Measurements from ENCODE around the gene KPNA4. TPM values are rescaled to one million over a fixed set of nuclear protein-coding genes. Genes with fewer than 3 reads are reported as not detected.
"Not testable (repeated sequence)": the region's sequence is repeated elsewhere in the genome, so short reads cannot be mapped to it uniquely, and the experiment has no call there.

Gene KPNA4
- total RNA-seq, 2 donors from 2014 or later = 53.2 to 91.6 TPM

DNA sequence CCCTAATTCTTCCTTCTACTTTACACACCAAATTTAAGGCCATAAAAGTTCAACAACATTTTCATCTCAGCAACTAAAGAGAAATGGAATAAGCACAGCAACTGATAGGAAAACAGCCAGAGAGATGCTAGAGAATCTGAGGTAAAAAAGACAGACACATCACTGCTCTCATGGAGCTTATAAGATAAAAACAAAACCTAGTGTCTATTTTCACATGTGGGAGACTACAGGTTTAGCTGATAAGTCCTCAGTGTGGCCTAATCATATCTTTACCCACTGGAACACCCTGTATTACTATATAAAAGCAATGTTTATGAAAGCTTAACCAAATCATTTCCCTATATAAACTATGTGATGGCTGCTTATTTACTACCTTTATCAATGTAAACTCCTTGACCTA is 33.0 kb downstream of the KPNA4 start:
- no peak for DNase-seq (ENCODE audit: low spot score)
- intact Hi-C loops (cut with DNase I) = no loop called here

DNA sequence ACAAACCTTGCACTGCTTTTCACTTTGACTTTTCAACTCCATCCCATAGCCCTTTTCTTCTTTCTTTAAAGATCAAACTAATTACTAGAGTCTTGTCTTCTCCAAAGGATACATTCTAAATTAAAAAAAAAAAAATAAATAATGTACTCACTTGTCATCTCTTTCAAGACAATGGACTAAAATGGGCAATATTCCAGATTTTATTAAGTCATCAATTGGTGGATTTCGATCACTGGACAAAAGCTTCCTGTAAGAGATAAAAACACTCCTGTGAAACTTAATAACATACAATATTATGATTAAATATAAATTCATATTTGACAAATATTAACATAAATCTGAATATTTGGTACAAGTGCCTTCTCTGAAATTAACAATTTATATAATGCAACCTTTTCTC is 34.1 kb downstream of the KPNA4 start:
- intact Hi-C loops (cut with DNase I) = no loop called here
- DNase-seq (ENCODE audit: low spot score) = no peak

DNA sequence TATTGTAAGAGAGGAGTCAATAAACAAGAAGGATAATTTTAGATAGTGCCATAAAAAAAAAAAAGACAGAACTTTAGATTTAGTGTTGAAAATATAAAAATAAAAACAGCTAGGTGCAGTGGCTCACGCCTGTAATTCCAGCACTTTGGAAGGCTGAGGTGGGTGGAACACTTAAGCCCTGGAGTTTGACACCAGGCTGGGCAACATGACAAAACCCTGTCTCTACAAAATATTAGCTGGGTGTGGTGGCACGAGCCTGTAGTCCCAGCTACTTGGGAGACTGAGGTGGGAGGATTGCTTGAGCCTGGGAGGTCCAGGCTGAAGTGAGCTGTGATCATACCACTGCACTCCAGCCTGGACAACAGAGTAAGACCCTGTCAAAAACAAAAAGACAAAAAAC is 49.0 kb downstream of the KPNA4 start:
- intact Hi-C loops (cut with DNase I); DNase-seq (ENCODE audit: low spot score): not testable (repeated sequence)

GRCh38 chr3:160501325-160501724 is 64.0 kb downstream of the KPNA4 start:
- intact Hi-C loops (cut with DNase I) = no loop called here
- no peak for DNase-seq (ENCODE audit: low spot score)

GRCh38 chr3:160498202-160498601 is 67.2 kb downstream of the KPNA4 start:
- DNase-seq (ENCODE audit: low spot score) = no peak
- intact Hi-C loops (cut with DNase I) = no loop called here

- no peak for DNase-seq (ENCODE audit: low spot score)
- intact Hi-C loops (cut with DNase I) = no loop called here
Observed at GRCh38 chr3:160490166-160490565, 75.2 kb downstream of the KPNA4 start.

GRCh38 chr3:160486459-160486869 is 78.9 kb downstream of the KPNA4 start:
- intact Hi-C loops (cut with DNase I) = no loop called here

DNA sequence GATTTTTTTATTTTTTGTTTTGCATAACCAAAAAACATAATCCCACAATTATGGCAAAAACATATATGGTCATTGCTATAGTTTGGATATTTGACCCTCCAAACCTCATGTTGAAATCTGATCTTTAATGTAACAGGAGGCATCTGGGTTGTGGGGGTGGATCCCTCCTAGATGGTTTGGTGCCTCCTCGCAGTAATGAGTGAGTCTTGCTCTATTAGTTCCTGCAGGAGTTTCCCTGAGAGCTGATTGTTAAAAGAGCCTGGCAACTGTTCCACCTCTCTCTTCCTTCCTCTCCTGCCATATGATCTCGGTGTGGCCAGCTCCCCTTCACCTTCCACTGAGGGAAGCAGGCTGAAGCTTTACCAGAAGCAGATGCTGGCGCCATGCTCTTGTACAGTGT is 82.6 kb downstream of the KPNA4 start:
- no peak for DNase-seq (ENCODE audit: low spot score)
- intact Hi-C loops (cut with DNase I) = no loop called here

More at GRCh38 chr3:160486459-160486869, 78.9 kb downstream of the KPNA4 start:
- no peak for DNase-seq (ENCODE audit: low spot score)

GRCh38 chr3:160481856-160482255 is 83.5 kb downstream of the KPNA4 start:
- DNase-seq (ENCODE audit: low spot score) = no peak
- intact Hi-C loops (cut with DNase I) = no loop called here

DNA sequence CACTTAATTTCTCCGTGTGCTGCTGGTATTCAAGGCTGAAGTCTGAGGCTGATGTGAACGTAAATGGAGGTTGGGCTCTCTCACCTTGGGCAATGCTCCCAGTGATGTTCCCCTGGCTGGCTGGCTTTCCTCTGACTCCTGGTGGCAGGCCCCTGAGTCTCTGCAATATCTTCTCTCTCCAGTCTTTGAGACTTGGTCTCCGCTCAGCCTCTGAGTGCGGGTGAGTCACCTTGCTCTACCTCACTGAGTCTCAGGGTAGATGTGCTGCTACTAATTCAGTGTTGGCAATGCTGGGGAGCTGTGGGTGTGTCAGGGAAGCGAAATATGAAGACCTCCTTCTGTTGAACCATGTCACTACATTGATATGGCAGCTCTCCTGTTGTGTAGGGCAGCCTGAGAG is 84.4 kb downstream of the KPNA4 start:
- DNase-seq (ENCODE audit: low spot score) = no peak
- intact Hi-C loops (cut with DNase I) = no loop called here

GRCh38 chr3:160479376-160479775 is 86.0 kb downstream of the KPNA4 start:
- intact Hi-C loops (cut with DNase I) = no loop called here
- DNase-seq (ENCODE audit: low spot score) = no peak

DNA sequence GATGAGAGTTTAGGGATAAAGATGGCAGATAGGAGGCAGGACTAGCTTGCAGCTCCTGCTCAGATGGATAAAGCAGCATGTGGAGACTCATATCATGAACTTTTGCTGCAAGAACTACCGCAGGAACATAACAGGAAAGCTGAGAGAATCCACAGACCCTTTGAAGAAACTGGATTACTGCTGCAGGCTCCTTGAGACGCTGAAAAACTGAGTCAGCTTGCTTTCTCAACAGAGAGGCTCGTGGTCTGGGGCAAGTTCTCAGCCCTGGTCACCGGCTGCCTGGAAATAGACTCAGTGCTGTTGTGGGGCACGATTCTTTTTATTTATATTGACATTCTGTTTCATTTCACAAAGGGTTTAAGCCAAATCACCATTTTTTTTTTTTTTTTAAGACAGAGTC is 87.0 kb downstream of the KPNA4 start:
- DNase-seq (ENCODE audit: low spot score) = no peak
- intact Hi-C loops (cut with DNase I) = no loop called here

GRCh38 chr3:160477750-160478149 is 87.6 kb downstream of the KPNA4 start:
- intact Hi-C loops (cut with DNase I) = no loop called here
- DNase-seq (ENCODE audit: low spot score) = no peak

DNA sequence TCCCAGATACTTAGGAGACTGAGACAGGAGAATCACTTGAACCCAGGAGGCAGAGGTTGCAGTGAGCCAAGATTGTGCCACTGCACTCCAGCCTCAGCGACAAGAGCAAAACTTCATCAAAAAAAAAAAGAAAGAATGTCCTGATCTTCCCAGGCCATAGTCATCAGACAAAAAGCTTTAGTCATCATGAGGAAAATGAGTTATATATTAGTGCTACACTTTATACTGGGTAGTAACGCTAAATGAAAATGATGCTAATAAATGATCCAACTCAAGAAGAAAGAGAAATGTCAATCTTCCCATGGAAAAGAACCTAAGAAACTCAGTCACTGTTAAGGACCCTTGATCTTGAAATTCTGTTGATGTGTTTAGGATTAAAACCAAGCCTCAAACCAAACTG is 89.5 kb downstream of the KPNA4 start:
- DNase-seq (ENCODE audit: low spot score) = no peak
- intact Hi-C loops (cut with DNase I) = no loop called here

- no peak for DNase-seq (ENCODE audit: low spot score)
- intact Hi-C loops (cut with DNase I) = no loop called here
Observed at GRCh38 chr3:160475153-160475552, 90.2 kb downstream of the KPNA4 start.

- intact Hi-C loops (cut with DNase I) = no loop called here
- DNase-seq (ENCODE audit: low spot score) = no peak
Observed at GRCh38 chr3:160474416-160474838, 90.9 kb downstream of the KPNA4 start.

GRCh38 chr3:160473978-160474377 is 91.4 kb downstream of the KPNA4 start:
- DNase-seq (ENCODE audit: low spot score) = no peak
- intact Hi-C loops (cut with DNase I) = no loop called here

GRCh38 chr3:160473221-160473620 is 92.2 kb downstream of the KPNA4 start:
- DNase-seq (ENCODE audit: low spot score) = no peak
- intact Hi-C loops (cut with DNase I) = no loop called here

GRCh38 chr3:160472344-160472743 is 93.0 kb downstream of the KPNA4 start:
- DNase-seq (ENCODE audit: low spot score) = no peak
- intact Hi-C loops (cut with DNase I) = no loop called here

DNA sequence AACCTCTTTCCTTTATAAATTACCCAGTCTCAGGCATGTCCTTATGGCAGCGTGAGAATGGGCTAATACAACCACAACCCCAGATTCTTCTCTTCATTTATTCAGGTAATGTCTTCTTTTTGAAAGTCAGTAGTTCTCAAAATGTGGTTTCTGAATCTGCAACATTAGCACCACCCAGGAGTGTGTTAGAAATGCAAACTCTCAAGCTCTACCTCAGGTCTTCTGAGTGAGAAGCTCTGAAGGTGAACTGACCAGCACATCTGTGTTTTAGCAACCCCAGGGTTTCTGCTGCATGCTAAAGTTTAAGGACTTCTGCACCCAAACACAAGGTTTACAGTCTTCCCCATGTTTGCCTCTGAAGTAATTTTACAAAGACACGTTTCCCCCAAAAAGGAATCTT is 93.5 kb downstream of the KPNA4 start:
- intact Hi-C loops (cut with DNase I) = no loop called here
- no peak for DNase-seq (ENCODE audit: low spot score)

DNA sequence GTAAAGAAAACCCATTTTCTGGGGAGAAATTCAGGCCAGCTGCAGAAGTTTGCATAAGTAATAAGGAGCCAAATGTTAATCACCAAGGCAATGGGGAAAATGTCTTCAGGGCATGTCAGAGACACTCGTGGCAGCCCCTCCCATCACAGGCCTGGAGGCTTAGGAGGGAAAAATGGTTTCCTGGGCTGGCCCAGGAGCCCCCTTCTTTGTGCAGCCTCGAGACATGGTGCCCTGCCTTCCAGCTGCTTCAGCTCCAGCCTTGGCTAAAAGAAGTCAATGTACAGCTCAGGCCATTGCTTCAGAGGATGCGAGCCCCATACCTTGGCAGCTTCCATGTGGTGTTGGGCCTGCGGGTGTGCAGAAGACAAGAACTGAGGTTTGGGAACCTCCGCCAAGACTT is 95.2 kb downstream of the KPNA4 start:
- DNase-seq (ENCODE audit: low spot score) = no peak
- intact Hi-C loops (cut with DNase I) = no loop called here

DNA sequence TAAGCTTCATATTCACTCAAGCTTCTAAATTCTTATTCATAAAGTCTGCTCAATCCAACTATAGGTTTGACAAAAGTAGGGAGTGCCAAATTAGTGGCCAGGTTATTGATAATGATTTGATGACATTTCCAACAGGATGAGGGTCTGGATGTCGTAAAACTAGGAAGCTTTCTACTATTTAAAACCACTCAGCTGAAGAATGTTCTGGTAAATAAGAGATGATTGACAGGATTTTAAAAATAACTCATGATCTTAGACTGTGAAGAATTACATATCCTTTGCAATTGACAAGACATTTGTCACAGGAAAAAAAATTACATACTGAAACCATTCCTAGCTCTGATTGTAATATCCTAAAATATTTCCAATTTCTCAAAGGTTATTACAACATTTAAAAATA is 100.4 kb downstream of the KPNA4 start:
- DNase-seq (ENCODE audit: low spot score) = no peak
- intact Hi-C loops (cut with DNase I) = no loop called here
